Endothelial cell (in vitro differentiated cells): ENCODE data around the gene CFAP77. TPM values are rescaled to one million over a fixed set of nuclear protein-coding genes. Genes with fewer than 3 reads are reported as not detected.
A peak's percentile ranks its signal among the peaks of the same experiment; 100 is the strongest.

Experiments
- DNase-seq: peaks from one replicate; pipeline ENCODE4 v3.0.0; 2021; ENCODE audit warnings: low spot score
- H3K27ac Mint-ChIP-seq: one replicate; pipeline ENCODE4 v1.8.0; 2021; ENCODE audit warnings: mixed read lengths, inconsistent platforms; ENCODE audit not compliant: unreplicated experiment
- H3K27me3 Mint-ChIP-seq: one replicate; pipeline ENCODE4 v1.8.0; 2021; ENCODE audit warnings: mild to moderate bottlenecking, moderate library complexity, mixed read lengths, inconsistent platforms; ENCODE audit not compliant: unreplicated experiment
- H3K36me3 Mint-ChIP-seq: one replicate; pipeline ENCODE4 v1.8.0; 2021; ENCODE audit warnings: mild to moderate bottlenecking, low read depth, mixed read lengths, inconsistent platforms; ENCODE audit not compliant: unreplicated experiment
- H3K4me1 Mint-ChIP-seq: one replicate; pipeline ENCODE4 v1.8.0; 2021; ENCODE audit warnings: mild to moderate bottlenecking, mixed read lengths, inconsistent platforms; ENCODE audit not compliant: unreplicated experiment
- H3K4me3 Mint-ChIP-seq: one replicate; pipeline ENCODE4 v1.8.0; 2021; ENCODE audit warnings: mild to moderate bottlenecking, mixed read lengths, inconsistent platforms; ENCODE audit not compliant: unreplicated experiment
- H3K9me3 Mint-ChIP-seq: one replicate; pipeline ENCODE4 v1.8.0; 2021; ENCODE audit warnings: mixed read lengths, inconsistent platforms; ENCODE audit not compliant: unreplicated experiment
- total RNA-seq: library from RNA; stranded (reverse); fragmentation: NEBNext Ultra II Directional; extraction: Animal tissue kit (Norgen Biotek cat#: 25700); gene quantifications from one replicate; pipeline ENCODE4 v1.2.1, GENCODE V29; 2021; ENCODE audit not compliant: unreplicated experiment
- TF ChIP-seq, protein P1 (sequence below): fragments of 200-600 bp; sonication (generic); IDR thresholded peaks from one replicate; pipeline ENCODE4 v1.5.0; 2021; ENCODE audit warnings: antibody characterized with exemption; ENCODE audit not compliant: unreplicated experiment

CFAP77 gene
- total RNA-seq, 1 donor from 2014 or later: 3.7 TPM

DNA sequence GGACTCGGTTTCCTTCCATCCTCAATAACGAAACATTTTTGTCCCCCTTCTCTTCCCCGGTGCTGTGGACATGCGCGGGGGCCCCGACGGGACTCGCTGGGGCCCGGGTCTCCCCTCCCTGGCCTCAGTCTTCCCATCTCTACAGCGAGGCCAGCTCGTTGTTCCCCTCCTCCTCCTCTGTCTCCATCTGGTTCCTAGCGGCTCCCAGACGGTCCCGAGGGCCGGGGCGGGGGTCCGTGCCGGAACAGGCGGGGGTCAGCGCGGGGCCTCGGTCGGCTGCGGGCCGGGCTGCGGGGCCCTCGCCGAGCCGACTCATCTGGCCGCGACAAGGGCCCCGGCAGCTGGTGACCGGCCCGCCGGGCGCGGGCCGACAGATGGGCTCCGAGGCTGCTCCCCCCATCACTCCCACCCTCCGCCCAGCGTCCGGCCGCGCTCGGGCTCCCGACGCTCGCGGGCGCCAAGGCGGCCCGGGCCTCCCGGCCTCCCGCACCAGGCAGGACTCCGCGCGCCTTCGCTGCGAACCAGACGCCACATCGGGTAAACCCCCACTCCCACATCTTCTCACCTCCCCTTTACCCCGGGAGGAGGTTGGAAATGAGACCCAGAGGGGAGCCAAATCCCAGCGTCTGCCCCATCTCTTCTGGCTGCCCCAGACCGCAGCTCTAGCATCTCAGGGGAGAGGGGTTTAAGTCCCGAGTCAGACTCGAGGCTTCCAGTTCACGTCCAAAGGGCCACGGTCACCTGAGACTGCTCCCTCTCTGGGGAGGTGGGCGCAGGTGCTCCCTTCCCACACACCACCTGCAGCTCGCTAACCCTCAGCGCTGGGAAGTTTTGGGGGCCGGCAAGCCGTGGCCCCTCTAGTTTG lies 180.5 kb downstream of the CFAP77 start:
- H3K27me3 Mint-ChIP-seq: peaks cover 16% of the 10 kb centered on the region
- DNase-seq: no peak

DNA sequence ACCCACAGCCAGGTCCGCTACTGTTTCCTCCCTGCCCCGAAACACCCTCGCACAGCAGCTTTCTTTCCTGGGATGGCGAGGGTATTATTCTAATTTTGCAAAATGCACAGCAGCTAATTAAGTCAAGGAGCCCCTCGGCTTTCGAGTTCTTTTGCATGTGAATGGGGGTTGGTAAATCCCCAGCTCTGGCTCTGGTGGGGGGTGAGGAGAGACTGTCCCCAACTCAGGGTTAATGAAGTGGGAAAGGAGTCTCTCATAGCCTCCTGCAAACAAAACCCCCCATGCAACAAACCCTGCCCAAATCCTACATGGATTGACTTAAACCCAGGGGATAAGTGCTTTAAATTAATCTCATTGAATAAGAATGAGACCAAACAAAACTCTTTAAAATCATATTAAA lies 181.2 kb downstream of the CFAP77 start:
- no peak overlapping the region for H3K27ac Mint-ChIP-seq
- no peaks in the 10 kb centered on the region for H3K9me3 Mint-ChIP-seq
- TF ChIP-seq, protein P1, sequence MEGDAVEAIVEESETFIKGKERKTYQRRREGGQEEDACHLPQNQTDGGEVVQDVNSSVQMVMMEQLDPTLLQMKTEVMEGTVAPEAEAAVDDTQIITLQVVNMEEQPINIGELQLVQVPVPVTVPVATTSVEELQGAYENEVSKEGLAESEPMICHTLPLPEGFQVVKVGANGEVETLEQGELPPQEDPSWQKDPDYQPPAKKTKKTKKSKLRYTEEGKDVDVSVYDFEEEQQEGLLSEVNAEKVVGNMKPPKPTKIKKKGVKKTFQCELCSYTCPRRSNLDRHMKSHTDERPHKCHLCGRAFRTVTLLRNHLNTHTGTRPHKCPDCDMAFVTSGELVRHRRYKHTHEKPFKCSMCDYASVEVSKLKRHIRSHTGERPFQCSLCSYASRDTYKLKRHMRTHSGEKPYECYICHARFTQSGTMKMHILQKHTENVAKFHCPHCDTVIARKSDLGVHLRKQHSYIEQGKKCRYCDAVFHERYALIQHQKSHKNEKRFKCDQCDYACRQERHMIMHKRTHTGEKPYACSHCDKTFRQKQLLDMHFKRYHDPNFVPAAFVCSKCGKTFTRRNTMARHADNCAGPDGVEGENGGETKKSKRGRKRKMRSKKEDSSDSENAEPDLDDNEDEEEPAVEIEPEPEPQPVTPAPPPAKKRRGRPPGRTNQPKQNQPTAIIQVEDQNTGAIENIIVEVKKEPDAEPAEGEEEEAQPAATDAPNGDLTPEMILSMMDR: no peak
- no peak for DNase-seq
- H3K36me3 Mint-ChIP-seq: peaks cover 6% of the 10 kb centered on the region
- H3K27me3 Mint-ChIP-seq: peaks cover 13% of the 10 kb centered on the region
- H3K4me1 Mint-ChIP-seq: peaks cover 38% of the 10 kb centered on the region
- H3K4me3 Mint-ChIP-seq: peak overlapping the region; percentile 71

More for the DNA sequence above, 180.5 kb downstream of the CFAP77 start:
- no peaks in the 10 kb centered on the region for H3K9me3 Mint-ChIP-seq
- H3K4me3 Mint-ChIP-seq: no peak overlapping the region
- peaks cover 38% of the 10 kb centered on the region for H3K4me1 Mint-ChIP-seq
- TF ChIP-seq, protein P1: no peak
- no peak overlapping the region for H3K27ac Mint-ChIP-seq
- H3K36me3 Mint-ChIP-seq: peaks cover 4% of the 10 kb centered on the region

DNA sequence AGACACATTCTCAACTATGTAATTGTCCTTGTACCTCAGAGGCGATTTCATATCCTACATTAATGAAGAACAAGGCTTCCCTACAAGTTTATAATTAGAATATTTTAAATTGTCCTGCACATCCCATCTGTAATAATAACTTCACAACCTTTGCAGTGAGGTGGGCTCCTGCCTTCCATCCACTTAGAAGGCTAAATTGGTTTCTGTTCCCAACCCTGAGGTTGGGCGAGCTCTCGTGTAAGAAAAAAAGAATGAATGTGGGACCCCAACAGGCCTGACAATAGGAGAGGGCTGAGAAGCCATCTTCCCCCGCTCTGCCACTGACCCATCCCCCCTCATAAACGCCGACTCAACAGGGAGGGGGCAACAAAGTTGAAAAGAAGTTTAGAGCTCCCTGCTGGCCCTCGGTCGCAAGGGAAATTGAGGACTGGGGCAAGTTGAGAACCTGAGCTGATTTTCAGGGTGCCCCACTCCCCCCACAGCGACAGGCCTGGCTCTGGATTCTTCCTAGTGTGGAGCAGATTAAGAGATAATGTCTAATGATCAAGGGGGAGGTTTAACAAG lies 181.8 kb downstream of the CFAP77 start:
- H3K27ac Mint-ChIP-seq: no peak overlapping the region
- H3K4me3 Mint-ChIP-seq: peak overlapping the region; percentile 3
- peaks cover 38% of the 10 kb centered on the region for H3K4me1 Mint-ChIP-seq
- H3K27me3 Mint-ChIP-seq: peaks cover 15% of the 10 kb centered on the region
- TF ChIP-seq, protein P1: no peak
- peaks cover 11% of the 10 kb centered on the region for H3K36me3 Mint-ChIP-seq
- DNase-seq: no peak
- no peaks in the 10 kb centered on the region for H3K9me3 Mint-ChIP-seq

DNA sequence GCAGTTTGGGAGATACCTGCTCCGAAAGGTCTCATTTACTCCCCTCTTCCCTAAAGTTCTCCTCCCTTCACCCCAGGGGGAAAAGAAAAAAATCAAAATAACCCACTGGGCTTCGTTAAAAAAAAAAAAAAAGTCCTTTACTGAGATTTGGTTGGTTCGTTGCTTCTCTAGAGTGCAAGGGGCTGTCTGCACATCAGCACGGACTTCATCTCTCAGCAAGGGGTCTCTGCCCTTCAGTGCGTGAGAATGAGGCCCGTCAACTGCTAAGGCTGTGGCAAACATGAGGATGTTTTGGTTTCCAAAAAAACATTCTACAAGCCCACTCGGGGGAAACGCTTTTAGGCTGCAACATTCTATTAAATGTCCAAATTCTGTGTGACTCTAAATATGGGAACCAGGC lies 182.4 kb downstream of the CFAP77 start:
- Mint-ChIP-seq H3K27me3 (peaks cover 15% of the 10 kb centered on the region), H3K4me3 (no peak overlapping the region), H3K4me1 (peaks cover 45% of the 10 kb centered on the region), H3K36me3 (peaks cover 11% of the 10 kb centered on the region), H3K9me3 (no peaks in the 10 kb centered on the region), H3K27ac (no peak overlapping the region)
- TF ChIP-seq, protein P1: no peak
- DNase-seq: no peak

DNA sequence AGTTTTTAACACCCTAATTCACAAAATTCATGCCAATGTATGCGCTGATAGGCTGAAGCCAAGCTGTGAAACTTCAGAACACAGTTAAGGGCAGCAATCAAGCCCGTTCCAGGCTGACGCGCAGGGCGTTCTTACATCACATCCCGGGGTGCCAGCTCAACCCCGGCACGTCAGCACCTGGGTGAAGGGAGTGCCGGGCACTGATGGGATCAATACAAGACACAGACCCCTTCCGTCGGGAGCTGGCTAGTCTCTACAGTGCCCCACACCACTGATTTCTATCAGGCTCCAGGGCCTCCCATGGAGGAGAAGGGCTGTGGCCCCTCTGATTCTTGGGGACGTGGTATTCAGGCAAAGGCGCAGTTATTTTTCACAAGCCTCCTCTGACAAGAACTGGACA lies 184.4 kb downstream of the CFAP77 start:
- H3K36me3 Mint-ChIP-seq: peaks cover 13% of the 10 kb centered on the region
- TF ChIP-seq, protein P1: no peak
- H3K9me3 Mint-ChIP-seq: no peaks in the 10 kb centered on the region
- H3K27ac Mint-ChIP-seq: no peak overlapping the region
- H3K4me3 Mint-ChIP-seq: peak overlapping the region; percentile 37
- peaks cover 9% of the 10 kb centered on the region for H3K27me3 Mint-ChIP-seq
- peaks cover 55% of the 10 kb centered on the region for H3K4me1 Mint-ChIP-seq
- DNase-seq: no peak
